GM19463 (cell line): Measurements from ENCODE around the gene PIEZO1.
"Not testable (repeated sequence)": the region's sequence is repeated elsewhere in the genome, so short reads cannot be mapped to it uniquely, and the experiment has no call there.

ENCODE experiments used
- ATAC-seq: cut with Tn5 transposase; IDR thresholded peaks from one replicate; pipeline ENCODE4 v1.9.1; 2021; ENCODE audit warnings: mild to moderate bottlenecking, moderate library complexity; ENCODE audit not compliant: unreplicated experiment

The PIEZO1 gene

GRCh38 chr16:88677721-88678120 is 107.3 kb downstream of the PIEZO1 start:
- ATAC-seq = no peak

GRCh38 chr16:88676502-88677242 is 108.3 kb downstream of the PIEZO1 start:
- no peak for ATAC-seq

- ATAC-seq = no peak
Observed at GRCh38 chr16:88673716-88674379, 111.2 kb downstream of the PIEZO1 start.

GRCh38 chr16:88672776-88673175 is 112.2 kb downstream of the PIEZO1 start:
- no peak for ATAC-seq

- no peak for ATAC-seq
Observed at GRCh38 chr16:88671806-88672205, 113.2 kb downstream of the PIEZO1 start.

- ATAC-seq = no peak
Observed at GRCh38 chr16:88669980-88670379, 115.0 kb downstream of the PIEZO1 start.

- not testable (repeated sequence) for ATAC-seq
Observed at GRCh38 chr16:88669493-88669892, 115.5 kb downstream of the PIEZO1 start.

- ATAC-seq = no peak
Observed at GRCh38 chr16:88667461-88667860, 117.6 kb downstream of the PIEZO1 start.

GRCh38 chr16:88665570-88665969 is 119.5 kb downstream of the PIEZO1 start:
- ATAC-seq = no peak
